NOMO-1 treated with DMSO at 0.1 percent for 48 hours (cell line): ENCODE data around the gene SLC2A13.
"Not testable (repeated sequence)": the region's sequence is repeated elsewhere in the genome, so short reads cannot be mapped to it uniquely, and the experiment has no call there.

Source experiments
- DNase-seq: peaks from one replicate; lab custom pipeline; 2025; ENCODE audit not compliant: unreplicated experiment; lab: John Stamatoyannopoulos, UW

Gene SLC2A13

GRCh38 chr12:39935839-39936238 lies 170.0 kb downstream of the SLC2A13 start:
- peak; percentile 93 for DNase-seq

GRCh38 chr12:39935275-39935674 lies 170.6 kb downstream of the SLC2A13 start:
- peak; percentile 55 for DNase-seq

DNA sequence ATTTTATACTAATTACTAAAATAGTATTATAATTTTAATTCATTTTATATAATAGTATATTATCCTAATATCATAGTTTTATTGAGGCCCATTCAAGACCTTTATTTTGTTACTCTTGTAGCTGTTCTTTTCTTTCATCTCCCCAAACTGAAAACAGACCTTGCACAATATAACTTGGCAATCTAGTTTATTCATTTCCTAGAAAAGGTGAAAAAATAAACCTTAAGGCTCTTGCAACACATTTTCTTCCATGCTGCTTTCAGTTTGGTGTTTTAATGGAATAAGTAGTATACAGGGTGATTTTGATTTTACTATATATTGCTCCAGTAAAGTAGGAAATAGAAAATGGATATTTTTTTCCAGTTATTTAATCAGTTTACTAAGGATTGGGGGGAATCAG lies 174.0 kb downstream of the SLC2A13 start:
- peak; percentile 64 for DNase-seq

GRCh38 chr12:39931231-39931630 lies 174.7 kb downstream of the SLC2A13 start:
- no peak for DNase-seq

DNA sequence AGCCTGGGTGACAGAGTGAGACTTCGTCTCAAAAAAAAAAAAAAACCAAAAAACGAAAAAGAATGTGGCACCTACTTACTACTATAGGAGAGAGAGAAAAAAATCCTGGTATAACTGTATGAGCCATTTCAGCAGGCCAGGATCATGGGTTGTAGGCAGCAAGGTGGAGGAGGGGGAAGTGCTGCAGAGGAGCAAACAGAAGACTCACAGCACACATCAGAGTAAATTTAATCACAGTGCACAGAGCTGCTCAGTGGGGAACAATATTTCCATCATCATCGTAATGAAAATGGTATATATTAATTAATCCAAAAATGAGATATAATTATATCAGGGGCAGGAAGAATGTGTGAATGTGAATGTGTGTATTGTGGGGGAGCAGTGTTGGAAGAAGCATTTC lies 175.8 kb downstream of the SLC2A13 start:
- DNase-seq, result peak; percentile 11

DNA sequence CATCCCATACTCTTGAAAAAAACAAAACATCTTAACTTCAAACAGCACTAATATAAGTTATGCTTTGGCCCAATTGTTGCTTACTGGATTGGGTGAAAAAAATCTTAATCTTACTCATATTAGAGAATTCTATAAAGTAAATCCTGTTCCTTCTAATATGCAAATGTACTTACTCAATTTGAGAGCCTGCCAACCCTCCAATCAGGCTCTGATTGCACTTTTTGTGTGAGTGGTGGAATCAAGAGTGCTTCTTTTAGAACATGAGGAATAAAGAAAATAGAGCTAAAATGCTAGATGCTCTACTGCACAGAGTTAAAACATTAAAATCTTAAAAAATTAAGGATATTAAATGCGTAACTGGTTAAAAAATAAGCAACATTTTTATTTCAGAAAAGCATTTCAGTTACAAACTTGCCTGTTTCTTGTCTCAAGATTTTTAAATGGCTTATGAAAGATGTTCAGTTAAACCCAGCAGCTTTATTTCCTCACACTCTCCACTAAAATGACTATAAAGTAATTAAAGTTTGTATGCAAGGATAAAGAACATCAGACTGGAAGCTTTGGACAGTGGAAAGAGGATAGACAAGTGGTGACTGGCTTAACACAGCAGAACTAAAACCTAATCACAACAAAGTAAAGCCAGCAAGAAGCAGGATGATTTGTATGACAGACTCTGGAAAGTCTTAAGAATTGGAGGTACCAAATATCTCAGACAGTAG lies 177.5 kb downstream of the SLC2A13 start:
- DNase-seq, result no peak

DNA sequence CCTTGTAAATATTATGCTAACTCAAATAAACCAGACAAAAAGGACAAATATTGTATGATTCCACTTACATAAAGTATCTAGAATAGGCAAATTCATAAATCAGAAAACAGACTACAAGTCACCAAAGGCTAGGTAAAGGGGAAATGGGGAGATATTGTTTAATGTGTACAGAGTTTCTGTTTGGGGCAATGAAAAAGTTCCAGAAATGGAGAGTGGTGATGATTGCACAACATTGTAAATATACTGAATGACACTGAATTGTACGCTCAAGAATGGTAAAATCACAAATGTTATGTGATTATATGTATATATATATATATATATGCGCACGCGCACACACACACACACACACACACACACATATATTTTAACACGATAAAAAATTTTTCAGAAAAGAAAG lies 182.5 kb downstream of the SLC2A13 start:
- peak; percentile 18 for DNase-seq

GRCh38 chr12:39922598-39922997 lies 183.3 kb downstream of the SLC2A13 start:
- peak; percentile 61 for DNase-seq

DNA sequence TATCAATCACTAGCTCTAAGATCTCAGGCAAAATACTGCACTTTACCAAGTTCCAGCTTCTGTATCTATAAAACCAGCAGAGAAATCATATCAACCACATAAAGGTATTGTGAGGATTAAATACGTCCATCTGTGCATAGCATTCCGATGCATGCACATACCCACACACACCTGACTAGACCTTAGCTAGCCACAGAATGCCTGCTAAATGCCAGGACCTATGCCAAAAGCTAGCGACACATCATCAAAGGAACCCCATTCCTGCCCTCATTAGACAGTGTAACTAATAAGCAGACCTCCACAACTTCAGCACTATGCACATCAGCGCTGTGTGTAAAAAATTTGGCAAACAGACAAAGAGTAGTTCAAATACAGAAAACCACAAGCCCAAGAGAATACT lies 185.2 kb downstream of the SLC2A13 start:
- DNase-seq, result no peak

DNA sequence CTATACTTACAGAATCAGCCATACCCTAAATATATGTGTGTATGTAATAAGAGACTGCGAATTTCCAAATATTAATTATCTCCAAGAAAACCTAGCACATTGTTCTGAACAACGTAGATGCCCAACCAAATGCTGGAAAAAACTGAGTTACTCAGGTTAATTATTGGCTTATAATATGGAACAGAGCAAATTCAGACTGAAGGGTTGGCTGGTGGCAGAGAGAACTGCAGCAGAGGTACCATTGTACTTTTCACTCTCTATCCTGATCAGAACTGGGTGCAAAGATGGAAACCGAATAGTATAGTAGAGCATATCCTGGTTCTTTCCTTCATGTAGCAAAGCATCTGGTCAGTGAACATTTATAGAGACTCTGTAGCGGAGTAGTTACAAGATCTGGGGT lies 185.7 kb downstream of the SLC2A13 start:
- DNase-seq, result no peak

DNA sequence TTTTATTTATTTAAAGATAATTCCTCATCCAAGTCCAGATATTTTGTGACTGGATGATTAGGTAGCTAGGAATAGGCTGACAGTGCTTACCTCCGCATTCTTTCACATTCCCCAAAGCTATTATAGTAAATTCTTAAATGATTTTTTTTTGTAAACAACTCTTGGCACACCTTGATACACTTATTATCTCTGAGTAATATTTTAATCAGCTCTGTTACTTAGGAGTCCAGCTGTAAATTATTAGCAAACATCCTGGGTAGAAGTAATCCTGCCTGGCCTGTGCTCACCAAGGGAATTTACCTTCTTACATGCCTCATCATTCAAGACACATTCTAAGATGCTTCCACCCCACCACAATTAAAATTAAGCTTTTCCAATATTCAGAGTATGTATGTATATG lies 186.1 kb downstream of the SLC2A13 start:
- DNase-seq, result no peak

- no peak for DNase-seq
Measured at GRCh38 chr12:39915249-39915648, 190.6 kb downstream of the SLC2A13 start.

DNA sequence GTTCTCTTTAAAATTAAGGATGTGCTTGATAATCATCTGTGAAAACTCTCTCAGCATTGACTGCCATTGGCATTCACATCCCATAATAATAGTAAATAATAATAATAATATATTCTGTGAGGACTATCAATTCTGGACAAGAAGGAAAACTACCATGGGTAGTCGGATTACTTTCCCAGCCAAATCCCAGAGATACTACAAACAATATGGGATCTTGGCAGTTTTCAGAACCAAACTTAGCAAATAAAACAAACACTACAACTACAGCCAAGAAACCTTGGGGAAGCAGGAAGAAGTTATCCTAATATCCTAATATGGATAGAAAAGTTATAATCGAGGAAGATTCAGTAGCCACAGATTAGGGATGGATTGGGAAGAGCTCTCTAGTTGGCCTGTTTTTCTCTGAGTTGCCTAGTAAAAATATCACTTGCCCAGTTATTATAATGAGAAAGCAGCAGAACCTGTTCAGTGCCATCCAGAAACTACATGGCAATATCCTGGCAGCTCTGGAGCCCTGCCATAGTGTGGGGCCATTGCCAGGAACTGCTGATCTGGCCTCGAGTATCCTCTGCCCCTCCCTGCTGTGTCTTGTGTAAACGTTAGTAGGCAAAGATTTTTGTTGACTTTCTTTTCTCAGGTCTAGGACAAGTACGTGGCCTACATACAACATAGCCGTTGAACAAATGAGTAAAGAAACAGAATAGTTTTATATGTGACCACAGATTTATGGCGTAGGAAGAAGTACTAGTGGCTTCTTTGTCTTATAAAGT lies 193.5 kb downstream of the SLC2A13 start:
- no peak for DNase-seq

DNA sequence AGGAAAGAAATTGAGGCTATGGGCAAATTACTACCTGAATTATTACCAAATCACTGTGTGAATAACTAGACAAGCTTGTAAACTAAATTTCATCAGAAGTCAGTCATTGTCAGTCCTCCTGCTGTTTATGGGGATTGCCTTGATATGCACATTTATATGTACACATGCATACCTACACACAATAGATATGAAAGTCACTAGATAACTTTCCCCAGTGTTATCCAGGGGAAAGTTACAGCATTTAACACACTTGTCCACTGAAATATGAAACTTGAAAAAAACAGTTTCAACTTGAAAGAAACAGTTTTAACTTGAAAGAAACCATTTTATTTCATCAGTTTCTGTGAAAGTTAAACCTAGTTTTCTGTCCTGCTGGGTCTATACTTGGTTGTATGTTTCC lies 199.6 kb downstream of the SLC2A13 start:
- no peak for DNase-seq

- DNase-seq, result no peak
Measured at GRCh38 chr12:39905152-39905551, 200.7 kb downstream of the SLC2A13 start.

GRCh38 chr12:39902821-39903220 lies 203.1 kb downstream of the SLC2A13 start:
- no peak for DNase-seq

- no peak for DNase-seq
Measured at GRCh38 chr12:39897315-39897714, 208.6 kb downstream of the SLC2A13 start.

DNA sequence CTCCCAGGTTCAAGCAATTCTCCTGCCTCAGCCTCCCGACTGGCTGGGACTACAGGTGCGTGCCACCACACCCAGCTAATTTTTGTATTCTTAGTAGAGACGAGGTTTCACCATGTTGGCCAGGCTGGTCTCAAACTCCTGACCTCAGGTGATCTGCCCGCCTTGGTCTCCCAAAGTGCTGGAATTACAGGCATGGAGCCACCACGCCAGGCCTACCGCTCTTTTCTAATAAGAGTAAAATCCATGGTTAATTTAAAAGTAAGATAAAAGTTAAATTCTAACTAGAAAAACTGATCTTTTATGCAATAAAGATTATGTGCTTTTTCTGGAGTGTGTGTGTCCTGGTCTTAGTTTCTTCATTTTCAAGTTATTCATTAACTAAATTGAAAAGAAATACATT lies 212.5 kb downstream of the SLC2A13 start:
- not testable (repeated sequence) for DNase-seq

GRCh38 chr12:39892146-39892545 lies 213.7 kb downstream of the SLC2A13 start:
- DNase-seq, result no peak

DNA sequence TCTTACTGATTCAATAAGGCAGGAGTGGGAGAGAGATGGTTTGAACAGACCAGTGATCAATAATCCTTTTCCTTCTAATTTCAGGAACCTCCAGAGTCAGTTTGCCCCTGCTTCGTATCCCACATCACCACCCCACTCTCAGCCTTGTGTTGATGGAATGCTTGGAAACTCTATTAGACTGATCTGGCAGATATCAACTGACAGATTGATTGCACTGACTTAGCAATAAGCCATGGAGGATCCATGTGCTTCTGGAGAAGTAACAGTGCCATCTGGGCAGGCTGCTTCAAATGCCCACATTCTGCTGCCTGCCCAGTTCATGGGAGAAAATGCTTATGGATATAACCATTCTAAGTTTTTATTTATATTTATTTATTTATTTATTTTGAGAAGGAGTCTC lies 218.0 kb downstream of the SLC2A13 start:
- DNase-seq, result no peak

DNA sequence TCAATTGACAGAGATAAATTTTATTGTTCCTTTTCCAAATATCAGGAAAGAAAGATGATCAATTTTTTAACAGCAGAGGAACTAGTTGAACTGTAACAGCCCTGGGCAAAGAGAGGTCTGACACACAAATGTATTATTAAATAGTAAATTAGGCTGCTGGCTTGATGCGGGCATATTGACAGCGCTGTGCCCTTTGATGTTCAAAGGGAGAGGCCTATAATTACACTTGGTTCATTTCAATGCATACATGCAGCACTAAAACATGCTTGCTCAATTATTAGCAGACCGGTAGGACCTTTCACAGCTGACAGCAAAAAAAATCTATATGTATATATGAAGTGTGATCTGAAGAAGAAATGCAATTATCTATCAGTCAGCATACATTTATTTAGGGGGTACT lies 219.8 kb downstream of the SLC2A13 start:
- no peak for DNase-seq

DNA sequence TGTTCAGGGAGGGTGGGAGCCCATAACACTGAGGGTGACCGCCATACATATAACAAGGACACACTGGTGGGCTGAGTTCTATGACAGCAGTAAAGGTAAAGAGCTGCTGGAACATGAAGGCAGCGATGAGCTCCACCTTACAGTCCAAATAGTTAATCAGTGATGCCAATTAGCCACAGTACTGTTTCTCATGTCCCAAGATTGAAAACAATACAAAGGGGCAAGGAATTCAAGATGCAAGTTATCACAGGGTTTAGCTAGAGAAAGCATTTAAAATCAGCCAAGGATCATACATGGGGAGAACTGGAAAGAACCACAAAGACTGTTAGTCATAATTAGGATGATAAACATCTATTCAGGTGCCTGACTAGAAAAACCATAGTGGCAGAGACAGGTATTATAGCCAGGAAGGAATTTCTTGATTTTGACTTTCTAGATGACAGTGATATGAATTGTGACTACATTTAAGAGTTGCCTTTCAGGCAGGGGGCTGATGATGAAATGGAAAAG lies 221.2 kb downstream of the SLC2A13 start:
- DNase-seq, result no peak
